ENCODE measurements around the gene NOC4L. TPM values are rescaled to one million over a fixed set of nuclear protein-coding genes. Genes with fewer than 3 reads are reported as not detected.

Gene NOC4L
- total RNA-seq, 6 experiments from 2014 or later = 7.4 to 9.7 (median 8.3) TPM

DNA sequence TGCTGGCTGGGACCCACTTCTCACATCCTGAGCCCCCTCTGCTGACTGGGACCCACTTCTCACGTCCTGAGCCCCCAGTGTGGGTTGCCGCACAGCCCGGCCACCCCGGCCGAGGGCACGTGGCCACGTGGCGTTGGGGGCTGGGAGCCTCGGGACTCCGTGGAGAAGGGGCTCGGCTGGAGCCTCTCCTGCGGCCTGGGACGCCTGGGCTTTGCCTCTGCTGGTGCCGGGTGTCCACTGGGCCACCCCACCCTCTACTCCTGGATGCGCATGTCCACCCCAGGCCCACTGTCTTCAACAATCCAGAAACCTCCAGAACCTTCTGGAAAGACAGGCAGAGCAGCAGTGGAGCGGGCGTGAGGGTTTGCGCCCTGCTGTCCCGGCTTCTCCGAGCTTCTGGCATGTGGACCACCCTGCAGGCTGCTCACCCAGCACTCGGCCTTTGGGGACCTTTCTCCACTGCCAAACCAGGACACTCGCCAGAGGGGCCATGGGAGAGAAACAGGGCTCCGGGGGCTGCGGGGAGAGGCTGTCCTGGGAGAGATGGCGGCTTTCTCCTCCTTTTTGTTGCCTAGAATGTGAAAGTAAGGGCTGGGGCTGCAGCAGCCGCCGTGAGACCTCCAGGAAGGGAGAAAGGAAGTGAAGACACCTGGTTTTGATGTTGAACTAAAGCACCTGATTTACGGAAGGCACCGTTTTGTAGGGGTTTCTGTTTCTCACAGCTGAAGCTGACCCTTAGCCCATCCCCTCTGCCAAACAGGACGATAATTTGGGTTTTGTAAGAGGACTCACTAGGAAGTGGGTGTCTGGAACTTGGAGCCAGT, 30.0 kb downstream of the NOC4L start:
- no peaks in the 10 kb centered on the region for H3K9me3 ChIP-seq
- no peaks in the 10 kb centered on the region for H3K36me3 ChIP-seq
- no peaks in the 10 kb centered on the region for H3K4me1 ChIP-seq
- intact Hi-C loops (cut with DNase I) = no loop called here
- WGBS (ENCODE audit: insufficient coverage, low coverage, low lambda C conversion rate, missing lambda C conversion rate) = 38% methylated on average over 9 of the region's 30 CpGs
- ATAC-seq (no peak), DNase-seq (peak in 2 of 3 donors; percentile 12 to 47)
- H3K27ac ChIP-seq = no peak overlapping the region
- no peak overlapping the region for H3K4me3 ChIP-seq
- TF ChIP-seq POLR2A (IDR thresholded peaks at IDR 0.05) = no peak
- TF ChIP-seq, protein P1, sequence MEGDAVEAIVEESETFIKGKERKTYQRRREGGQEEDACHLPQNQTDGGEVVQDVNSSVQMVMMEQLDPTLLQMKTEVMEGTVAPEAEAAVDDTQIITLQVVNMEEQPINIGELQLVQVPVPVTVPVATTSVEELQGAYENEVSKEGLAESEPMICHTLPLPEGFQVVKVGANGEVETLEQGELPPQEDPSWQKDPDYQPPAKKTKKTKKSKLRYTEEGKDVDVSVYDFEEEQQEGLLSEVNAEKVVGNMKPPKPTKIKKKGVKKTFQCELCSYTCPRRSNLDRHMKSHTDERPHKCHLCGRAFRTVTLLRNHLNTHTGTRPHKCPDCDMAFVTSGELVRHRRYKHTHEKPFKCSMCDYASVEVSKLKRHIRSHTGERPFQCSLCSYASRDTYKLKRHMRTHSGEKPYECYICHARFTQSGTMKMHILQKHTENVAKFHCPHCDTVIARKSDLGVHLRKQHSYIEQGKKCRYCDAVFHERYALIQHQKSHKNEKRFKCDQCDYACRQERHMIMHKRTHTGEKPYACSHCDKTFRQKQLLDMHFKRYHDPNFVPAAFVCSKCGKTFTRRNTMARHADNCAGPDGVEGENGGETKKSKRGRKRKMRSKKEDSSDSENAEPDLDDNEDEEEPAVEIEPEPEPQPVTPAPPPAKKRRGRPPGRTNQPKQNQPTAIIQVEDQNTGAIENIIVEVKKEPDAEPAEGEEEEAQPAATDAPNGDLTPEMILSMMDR (IDR thresholded peaks at IDR 0.05) = no peak
- H3K27me3 ChIP-seq = no peaks in the 10 kb centered on the region

DNA sequence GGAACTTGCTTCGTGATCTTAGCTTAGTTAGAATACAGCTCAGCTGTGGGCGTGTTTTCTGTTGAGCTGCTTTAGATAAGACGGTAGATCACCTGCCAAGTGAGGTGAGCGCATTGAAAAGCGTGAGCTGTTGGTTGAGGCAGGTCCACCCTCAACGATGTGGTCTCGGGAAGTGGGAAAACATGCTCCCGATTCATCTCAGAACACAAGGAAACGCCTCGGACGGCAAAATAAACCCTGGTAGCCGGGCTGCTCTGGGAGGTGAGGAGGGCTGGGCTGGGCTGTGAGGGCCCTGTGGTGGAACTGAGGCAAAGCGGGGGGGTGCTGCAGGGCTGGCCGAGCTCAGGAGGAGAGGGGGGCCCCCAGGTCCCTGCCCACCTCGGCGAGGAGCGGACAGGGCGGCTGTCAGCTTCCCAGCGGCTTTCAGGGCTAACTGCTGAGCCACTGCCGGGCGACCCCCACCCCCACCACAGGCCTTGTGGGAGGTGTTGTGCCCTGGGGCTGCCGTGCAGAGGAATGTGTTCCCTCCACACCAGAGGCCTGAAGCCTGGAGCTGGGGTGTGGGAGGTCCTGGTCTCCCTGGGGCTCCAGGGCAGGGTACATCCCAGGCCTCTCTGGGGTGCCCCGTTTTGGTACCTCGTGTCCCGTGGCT, 30.7 kb downstream of the NOC4L start:
- 43% methylated on average over 9 of the region's 25 CpGs for WGBS (ENCODE audit: insufficient coverage, low coverage, low lambda C conversion rate, missing lambda C conversion rate)
- TF ChIP-seq POLR2A (IDR thresholded peaks at IDR 0.05) = no peak
- TF ChIP-seq, protein P1 (IDR thresholded peaks at IDR 0.05) = no peak
- H3K9me3 ChIP-seq = no peaks in the 10 kb centered on the region
- H3K36me3 ChIP-seq = no peaks in the 10 kb centered on the region
- no peak overlapping the region for H3K27ac ChIP-seq
- H3K4me1 ChIP-seq = no peaks in the 10 kb centered on the region
- H3K27me3 ChIP-seq = no peaks in the 10 kb centered on the region
- intact Hi-C loops (cut with DNase I) = no loop called here
- H3K4me3 ChIP-seq = no peak overlapping the region
- ATAC-seq = no peak
- DNase-seq = no peak

DNA sequence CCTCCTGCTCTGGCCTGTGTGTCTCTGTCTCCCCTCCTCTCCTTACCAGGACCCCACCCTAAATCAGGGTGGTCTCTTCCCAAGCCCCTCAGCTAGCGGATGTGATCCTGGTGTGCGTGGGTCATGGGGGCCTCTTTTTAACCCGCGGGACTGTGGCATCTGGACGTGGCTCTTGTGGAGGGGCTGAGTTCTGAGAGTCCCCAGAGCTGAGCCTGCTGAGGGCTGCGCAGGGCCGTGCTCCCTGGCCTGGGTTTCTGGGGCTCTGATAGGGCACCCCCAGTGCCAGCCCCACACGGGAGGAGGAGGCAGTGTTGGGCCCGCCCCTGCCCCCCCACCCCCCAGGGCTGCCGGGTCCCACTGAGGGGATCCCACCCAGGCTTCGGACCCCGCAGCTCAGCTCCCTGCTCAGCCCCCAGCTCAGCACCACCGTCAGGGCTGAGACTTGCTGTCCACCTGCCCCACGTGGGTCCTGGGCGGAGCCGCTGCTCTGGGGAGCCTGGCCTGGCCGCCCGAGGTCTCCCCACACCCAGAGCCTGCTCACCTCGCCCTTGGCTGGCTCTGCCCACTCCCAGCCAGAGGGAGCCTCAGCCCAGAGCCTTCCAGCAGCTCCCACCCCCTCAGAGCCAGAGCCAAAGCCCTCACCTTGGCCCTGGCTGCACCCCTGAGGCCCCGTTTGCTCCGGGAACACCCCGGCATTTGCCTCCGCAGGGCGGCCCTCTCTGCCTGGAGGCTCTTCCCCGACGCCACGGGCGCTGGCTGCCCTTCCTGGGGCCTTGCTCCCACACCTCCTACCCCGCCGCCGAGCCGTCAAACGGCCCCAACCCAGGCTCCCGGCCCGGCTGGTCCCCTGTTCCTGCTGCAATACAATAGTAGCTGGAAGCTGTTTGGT, 31.5 kb downstream of the NOC4L start:
- Histone ChIP-seq H3K27ac (no peak overlapping the region), H3K4me1 (no peaks in the 10 kb centered on the region), H3K27me3 (no peaks in the 10 kb centered on the region), H3K4me3 (no peak overlapping the region), H3K36me3 (no peaks in the 10 kb centered on the region), H3K9me3 (no peaks in the 10 kb centered on the region)
- intact Hi-C loops (cut with DNase I) = no loop called here
- no CpG with 5 or more reads among the region's 35 CpGs for WGBS (ENCODE audit: insufficient coverage, low coverage, low lambda C conversion rate, missing lambda C conversion rate)
- ATAC-seq (no peak), DNase-seq (peak in 1 of 3 donors; percentile 11)
- TF ChIP-seq, protein P1 (IDR thresholded peaks at IDR 0.05) = no peak
- TF ChIP-seq POLR2A (IDR thresholded peaks at IDR 0.05) = no peak

DNA sequence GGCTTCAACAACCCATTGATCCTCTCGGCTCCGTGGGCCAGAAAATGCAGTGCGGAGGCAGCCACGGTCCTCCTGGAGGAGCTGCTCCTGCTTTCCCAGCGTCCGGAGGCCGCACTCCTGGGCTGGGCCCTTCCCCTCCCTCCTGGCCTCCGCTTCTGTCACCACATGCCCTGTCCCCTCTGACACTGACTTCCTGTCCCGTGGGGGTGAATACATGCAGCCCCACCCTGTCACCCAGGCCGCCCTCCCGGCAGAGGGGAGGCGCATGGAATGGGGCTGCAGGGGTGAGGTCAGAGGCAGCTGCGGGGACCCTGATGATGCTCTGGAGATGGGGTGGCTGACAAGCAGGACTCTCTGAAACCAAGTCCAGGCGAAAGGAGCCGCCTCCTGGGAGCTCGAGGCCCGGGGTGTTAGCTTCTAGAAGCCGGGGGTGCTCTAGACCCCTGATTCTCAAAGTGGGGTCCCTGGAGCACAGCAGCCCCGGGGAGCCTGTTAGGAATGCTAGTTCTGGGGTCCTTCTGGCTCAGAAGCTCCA, 32.2 kb downstream of the NOC4L start:
- intact Hi-C loops (cut with DNase I) = no loop called here
- no peaks in the 10 kb centered on the region for H3K27me3 ChIP-seq
- ATAC-seq (no peak), DNase-seq (peak in 1 of 3 donors; percentile 16)
- TF ChIP-seq, protein P1 (IDR thresholded peaks at IDR 0.05) = no peak
- TF ChIP-seq POLR2A (IDR thresholded peaks at IDR 0.05) = no peak
- H3K9me3 ChIP-seq = no peaks in the 10 kb centered on the region
- H3K4me1 ChIP-seq = no peaks in the 10 kb centered on the region
- WGBS (ENCODE audit: insufficient coverage, low coverage, low lambda C conversion rate, missing lambda C conversion rate) = 58% methylated on average over 7 of the region's 19 CpGs
- no peaks in the 10 kb centered on the region for H3K36me3 ChIP-seq
- no peak overlapping the region for H3K4me3 ChIP-seq
- H3K27ac ChIP-seq = no peak overlapping the region

All from right lobe of liver (tissue), 6 donors.